Spleen (tissue), 7 donors: ENCODE results near the gene KCNC4.

Experiments used
- POLR2AphosphoS5 ChIP-seq, 3 donors: sonication (generic); formaldehyde crosslinking; IDR thresholded peaks; one replicate each; pipeline ENCODE4 v1.5.1; 2017; ENCODE audit warnings: antibody characterized with exemption in 3 of 3
- TF ChIP-seq, protein P1 (sequence below), 11 experiments: fragments of 200-600 bp in 7 of 11; fragments of 450-650 bp in 4 of 11; sonication (generic) in 4 of 11; IDR thresholded peaks in 8 of 11; conservative IDR thresholded peaks in 3 of 11; 1 replicate in 7 of 11; 2 replicates in 4 of 11; pipeline versions ENCODE4 v1.4.0 to v1.8.0; 2016 to 2021; ENCODE audit warnings: antibody characterized with exemption in 11 of 11, inconsistent platforms in 4 of 11, mild to moderate bottlenecking in 1 of 11
- donor health status: DM: no; HTN: no; CAD: no; lungs with moderate emphysema.
- donor health status: DM: no; HTN: no; CAD: no.
- donor health status: DM: no; HTN: no; CAD: no.

DNA sequence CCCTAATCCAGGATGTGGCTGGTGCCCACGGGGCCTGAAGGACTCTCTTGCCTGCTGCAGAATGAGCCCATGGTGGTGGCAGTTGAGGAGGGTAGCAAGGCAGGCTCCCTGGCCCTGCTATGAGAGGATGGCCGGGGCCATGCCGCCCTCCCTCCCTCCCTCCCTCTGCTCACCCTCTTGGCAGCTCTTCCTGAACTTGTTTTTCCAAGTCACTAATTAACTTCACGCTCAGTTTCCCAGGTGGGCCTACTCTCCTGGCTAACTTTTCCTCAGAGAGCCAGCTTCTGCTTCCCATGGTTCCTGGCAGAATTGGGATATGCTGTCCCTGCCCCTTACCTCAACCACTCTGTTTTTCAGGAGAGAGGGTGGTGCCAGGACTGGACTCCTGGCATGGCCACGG is 10.2 kb downstream of the KCNC4 start:
- TF ChIP-seq, protein P1, sequence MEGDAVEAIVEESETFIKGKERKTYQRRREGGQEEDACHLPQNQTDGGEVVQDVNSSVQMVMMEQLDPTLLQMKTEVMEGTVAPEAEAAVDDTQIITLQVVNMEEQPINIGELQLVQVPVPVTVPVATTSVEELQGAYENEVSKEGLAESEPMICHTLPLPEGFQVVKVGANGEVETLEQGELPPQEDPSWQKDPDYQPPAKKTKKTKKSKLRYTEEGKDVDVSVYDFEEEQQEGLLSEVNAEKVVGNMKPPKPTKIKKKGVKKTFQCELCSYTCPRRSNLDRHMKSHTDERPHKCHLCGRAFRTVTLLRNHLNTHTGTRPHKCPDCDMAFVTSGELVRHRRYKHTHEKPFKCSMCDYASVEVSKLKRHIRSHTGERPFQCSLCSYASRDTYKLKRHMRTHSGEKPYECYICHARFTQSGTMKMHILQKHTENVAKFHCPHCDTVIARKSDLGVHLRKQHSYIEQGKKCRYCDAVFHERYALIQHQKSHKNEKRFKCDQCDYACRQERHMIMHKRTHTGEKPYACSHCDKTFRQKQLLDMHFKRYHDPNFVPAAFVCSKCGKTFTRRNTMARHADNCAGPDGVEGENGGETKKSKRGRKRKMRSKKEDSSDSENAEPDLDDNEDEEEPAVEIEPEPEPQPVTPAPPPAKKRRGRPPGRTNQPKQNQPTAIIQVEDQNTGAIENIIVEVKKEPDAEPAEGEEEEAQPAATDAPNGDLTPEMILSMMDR (IDR thresholded peaks at IDR 0.05 in 8 of 11, conservative IDR thresholded peaks at IDR 0.05 in 3 of 11), result no peak
- no peak for TF ChIP-seq POLR2AphosphoS5 (IDR thresholded peaks at IDR 0.05)
